Liver (tissue), 3 donors: ENCODE data around the gene COPS7A.
A peak's percentile ranks its signal among the peaks of the same experiment; 100 is the strongest.

Experiments
- FOXA1 ChIP-seq: IDR thresholded peaks from 2 replicates; pipeline ENCODE4 v1.6.1; 2016; ENCODE audit warnings: antibody characterized with exemption
- JUND ChIP-seq, 2 donors: IDR thresholded peaks; 2 replicates each; pipeline ENCODE4 v1.6.1; 2016; ENCODE audit warnings: antibody characterized with exemption in 2 of 2
- TF ChIP-seq, protein P1 (sequence below): fragments of 150-350 bp; IDR thresholded peaks from 2 replicates; pipeline ENCODE4 v1.5.1; 2017; ENCODE audit warnings: improper control_type of control experiment, low read depth, low read length; ENCODE audit not compliant: missing input control
- TF ChIP-seq, protein P2 (sequence below): IDR thresholded peaks from 2 replicates; pipeline ENCODE4 v1.6.1; 2016; ENCODE audit warnings: antibody characterized with exemption, mild to moderate bottlenecking
- TF ChIP-seq, protein P3 (sequence below): IDR thresholded peaks from 2 replicates; pipeline ENCODE4 v1.6.1; 2016; ENCODE audit warnings: antibody characterized with exemption
- donor health status: healthy.
- donor health status: healthy.

DNA sequence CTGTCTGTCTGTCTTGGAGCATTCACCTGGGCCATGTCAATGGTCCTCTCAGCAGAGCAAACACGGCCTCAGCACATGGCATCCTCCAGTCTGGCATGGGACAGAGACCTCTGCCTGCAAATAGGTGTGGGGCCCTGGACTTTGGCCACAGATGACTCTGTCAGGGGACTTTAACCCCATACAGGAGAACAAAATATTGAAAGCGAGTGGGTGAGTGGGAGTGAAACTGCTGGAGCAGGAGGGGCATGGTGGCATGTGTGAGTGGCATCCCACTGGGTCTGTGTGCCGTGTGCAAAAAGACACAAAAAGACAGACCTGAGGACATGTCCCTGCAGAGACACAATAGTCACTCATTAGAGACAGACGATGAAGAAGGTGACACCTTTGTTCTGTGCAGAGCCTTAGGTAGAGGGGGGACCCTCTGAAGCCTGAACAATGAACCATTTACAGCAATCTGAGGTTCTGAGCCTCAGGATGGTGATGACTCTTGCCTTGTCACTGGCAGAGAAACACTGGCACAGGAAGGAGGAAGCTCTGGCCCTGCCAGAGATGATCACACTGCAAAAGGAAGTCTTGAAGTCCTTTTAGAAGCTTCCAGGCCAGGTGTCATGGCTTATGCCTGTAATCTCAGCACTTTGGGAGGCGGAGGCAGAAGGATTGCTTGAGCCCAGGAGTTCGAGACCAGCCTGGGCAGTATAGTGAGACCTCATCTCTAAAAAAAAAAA is 56.0 kb downstream of the COPS7A start:
- TF ChIP-seq, protein P1, sequence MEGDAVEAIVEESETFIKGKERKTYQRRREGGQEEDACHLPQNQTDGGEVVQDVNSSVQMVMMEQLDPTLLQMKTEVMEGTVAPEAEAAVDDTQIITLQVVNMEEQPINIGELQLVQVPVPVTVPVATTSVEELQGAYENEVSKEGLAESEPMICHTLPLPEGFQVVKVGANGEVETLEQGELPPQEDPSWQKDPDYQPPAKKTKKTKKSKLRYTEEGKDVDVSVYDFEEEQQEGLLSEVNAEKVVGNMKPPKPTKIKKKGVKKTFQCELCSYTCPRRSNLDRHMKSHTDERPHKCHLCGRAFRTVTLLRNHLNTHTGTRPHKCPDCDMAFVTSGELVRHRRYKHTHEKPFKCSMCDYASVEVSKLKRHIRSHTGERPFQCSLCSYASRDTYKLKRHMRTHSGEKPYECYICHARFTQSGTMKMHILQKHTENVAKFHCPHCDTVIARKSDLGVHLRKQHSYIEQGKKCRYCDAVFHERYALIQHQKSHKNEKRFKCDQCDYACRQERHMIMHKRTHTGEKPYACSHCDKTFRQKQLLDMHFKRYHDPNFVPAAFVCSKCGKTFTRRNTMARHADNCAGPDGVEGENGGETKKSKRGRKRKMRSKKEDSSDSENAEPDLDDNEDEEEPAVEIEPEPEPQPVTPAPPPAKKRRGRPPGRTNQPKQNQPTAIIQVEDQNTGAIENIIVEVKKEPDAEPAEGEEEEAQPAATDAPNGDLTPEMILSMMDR: no peak
- TF ChIP-seq FOXA1 (peak; percentile 48), JUND (IDR thresholded peaks at IDR 0.05) (peak; percentile 77 to 79)
- TF ChIP-seq, protein P2, sequence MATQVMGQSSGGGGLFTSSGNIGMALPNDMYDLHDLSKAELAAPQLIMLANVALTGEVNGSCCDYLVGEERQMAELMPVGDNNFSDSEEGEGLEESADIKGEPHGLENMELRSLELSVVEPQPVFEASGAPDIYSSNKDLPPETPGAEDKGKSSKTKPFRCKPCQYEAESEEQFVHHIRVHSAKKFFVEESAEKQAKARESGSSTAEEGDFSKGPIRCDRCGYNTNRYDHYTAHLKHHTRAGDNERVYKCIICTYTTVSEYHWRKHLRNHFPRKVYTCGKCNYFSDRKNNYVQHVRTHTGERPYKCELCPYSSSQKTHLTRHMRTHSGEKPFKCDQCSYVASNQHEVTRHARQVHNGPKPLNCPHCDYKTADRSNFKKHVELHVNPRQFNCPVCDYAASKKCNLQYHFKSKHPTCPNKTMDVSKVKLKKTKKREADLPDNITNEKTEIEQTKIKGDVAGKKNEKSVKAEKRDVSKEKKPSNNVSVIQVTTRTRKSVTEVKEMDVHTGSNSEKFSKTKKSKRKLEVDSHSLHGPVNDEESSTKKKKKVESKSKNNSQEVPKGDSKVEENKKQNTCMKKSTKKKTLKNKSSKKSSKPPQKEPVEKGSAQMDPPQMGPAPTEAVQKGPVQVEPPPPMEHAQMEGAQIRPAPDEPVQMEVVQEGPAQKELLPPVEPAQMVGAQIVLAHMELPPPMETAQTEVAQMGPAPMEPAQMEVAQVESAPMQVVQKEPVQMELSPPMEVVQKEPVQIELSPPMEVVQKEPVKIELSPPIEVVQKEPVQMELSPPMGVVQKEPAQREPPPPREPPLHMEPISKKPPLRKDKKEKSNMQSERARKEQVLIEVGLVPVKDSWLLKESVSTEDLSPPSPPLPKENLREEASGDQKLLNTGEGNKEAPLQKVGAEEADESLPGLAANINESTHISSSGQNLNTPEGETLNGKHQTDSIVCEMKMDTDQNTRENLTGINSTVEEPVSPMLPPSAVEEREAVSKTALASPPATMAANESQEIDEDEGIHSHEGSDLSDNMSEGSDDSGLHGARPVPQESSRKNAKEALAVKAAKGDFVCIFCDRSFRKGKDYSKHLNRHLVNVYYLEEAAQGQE: peak; percentile 59
- TF ChIP-seq, protein P3, sequence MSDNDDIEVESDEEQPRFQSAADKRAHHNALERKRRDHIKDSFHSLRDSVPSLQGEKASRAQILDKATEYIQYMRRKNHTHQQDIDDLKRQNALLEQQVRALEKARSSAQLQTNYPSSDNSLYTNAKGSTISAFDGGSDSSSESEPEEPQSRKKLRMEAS: peak; percentile 85
